ENCODE measurements around the gene C1orf167.

DNA sequence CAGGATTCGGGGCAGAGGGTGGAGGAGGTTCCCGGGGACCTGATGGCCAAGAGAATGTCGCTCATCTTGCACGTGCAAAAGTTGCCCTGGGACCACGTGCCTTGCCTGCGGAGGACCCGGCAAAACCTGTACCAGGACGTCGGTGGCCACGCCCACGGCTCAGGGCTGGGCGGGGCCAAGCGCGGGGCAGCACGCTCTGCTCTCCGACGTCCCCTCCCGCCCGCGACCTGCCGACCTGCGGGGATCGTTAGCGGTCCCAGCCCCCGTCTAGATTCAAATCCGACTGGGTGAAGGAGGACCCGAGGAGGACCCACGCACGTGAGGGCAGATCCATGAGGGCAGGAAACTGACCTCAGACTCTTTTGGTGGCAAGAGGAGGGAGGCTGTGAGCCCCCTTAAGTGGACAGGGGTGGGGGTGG, at the start of gene C1orf167:
- TF ChIP-seq EZH2phosphoT487 (conservative IDR thresholded peaks at IDR 0.05; ENCODE audit: low read length) (no peak), CTCF (IDR thresholded peaks at IDR 0.05; ENCODE audit: insufficient read depth, low read length, poor library complexity, severe bottlenecking) (no peak)
